ENCODE data around the gene FKBP4. TPM values are rescaled to one million over a fixed set of nuclear protein-coding genes. Genes with fewer than 3 reads are reported as not detected.

Gene FKBP4
- total and polyA plus RNA-seq, 2 donors (not counting 3 experiments of a cell fraction or from before 2014, with no cell fraction given): 31.0 to 85.6 TPM

GRCh38 chr12:2797721-2798418 lies 3.1 kb downstream of the FKBP4 start:
- Histone ChIP-seq H3K27ac (ENCODE audit: insufficient read depth, low read depth, low read length) (no peak overlapping the region), H3K4me3 (replicated peaks in 1 of 3; ENCODE audit: insufficient read depth in 1 of 3, low read depth in 1 of 3, low read length in 3 of 3) (no peak overlapping the region), H3K4me2 (ENCODE audit: insufficient read depth, low read length) (peak overlapping the region; percentile 14), H3K4me1 (ENCODE audit: control insufficient read depth, extremely low read depth, insufficient read depth, low read length) (peaks cover 23% of the 10 kb centered on the region), H2AFZ (ENCODE audit: low read depth, low read length) (no peak overlapping the region), H3K79me2 (ENCODE audit: control insufficient read depth, insufficient read depth, low read length) (peaks cover 25% of the 10 kb centered on the region), H3K9me1 (replicated peaks; ENCODE audit: control insufficient read depth, extremely low read depth, insufficient read depth, low read length) (no peaks in the 10 kb centered on the region), H3K9me3 (replicated peaks; ENCODE audit: control insufficient read depth, insufficient read depth, low read length) (no peaks in the 10 kb centered on the region), H3K36me3 (ENCODE audit: control insufficient read depth in 2 of 2, extremely low read depth in 1 of 2, insufficient read depth in 2 of 2, low read length in 2 of 2) (peaks cover 22 to 34% of the 10 kb centered on the region in 2 experiments), H4K20me1 (replicated peaks; ENCODE audit: control insufficient read depth, extremely low read depth, insufficient read depth, low read length) (no peaks in the 10 kb centered on the region), H3K27me3 (ENCODE audit: control insufficient read depth in 2 of 2, insufficient read depth in 2 of 2, low read length in 2 of 2) (peaks cover 2 to 3% of the 10 kb centered on the region in 2 experiments), H3K9ac (replicated peaks; ENCODE audit: extremely low read depth, insufficient read depth, low read length) (no peak overlapping the region)
- no TSS peak for BruUV-seq (replicated peaks)
- ChIA-PET POLR2A (no interaction called here), CTCF (interaction anchor here (0.8 to 3.0 kb wide), 5 partner anchors 10 to 244 kb away, joined by 3 to 13 read pairs (median 3); partner anchors contain the start of gene ITFG2)
- FAIRE-seq: peak; percentile 82
- peak; percentile 83 for DNase-seq (ENCODE audit: low read depth, low spot score)
- dilution Hi-C loops (cut with MboI; ENCODE audit: extremely low pct_ligation_motif_present, low sequenced_read_pairs) (no loop called here), intact Hi-C loops (cut with micrococcal nuclease) (loop anchor here (1.0 kb wide), 1 partner anchor 243 kb away; no protein-coding TSS in a partner anchor)
- no peak for TF ChIP-seq POLR2A (IDR thresholded peaks at IDR 0.05; ENCODE audit: low read depth, low read length)
- peak in 1 of 2 donors; percentile 38 for TF ChIP-seq CTCF (IDR thresholded peaks at IDR 0.05; ENCODE audit: extremely low read depth in 1 of 2, insufficient read depth in 1 of 2, low read depth in 1 of 2, low read length in 2 of 2)

GRCh38 chr12:2800046-2800570 lies 5.3 kb downstream of the FKBP4 start:
- no peaks in the 10 kb centered on the region for H4K20me1 ChIP-seq (replicated peaks; ENCODE audit: control insufficient read depth, extremely low read depth, insufficient read depth, low read length)
- no peak overlapping the region for H3K4me2 ChIP-seq (ENCODE audit: insufficient read depth, low read length)
- dilution Hi-C loops (cut with MboI; ENCODE audit: extremely low pct_ligation_motif_present, low sequenced_read_pairs): no loop called here
- H3K27me3 ChIP-seq (ENCODE audit: control insufficient read depth in 2 of 2, insufficient read depth in 2 of 2, low read length in 2 of 2): no peaks in the 10 kb centered on the region
- H3K4me1 ChIP-seq (ENCODE audit: control insufficient read depth, extremely low read depth, insufficient read depth, low read length): peaks cover 29% of the 10 kb centered on the region
- no peak overlapping the region for H3K4me3 ChIP-seq (replicated peaks in 1 of 3; ENCODE audit: insufficient read depth in 1 of 3, low read depth in 1 of 3, low read length in 3 of 3)
- intact Hi-C loops (cut with micrococcal nuclease): no loop called here
- DNase-seq (ENCODE audit: low read depth, low spot score) (no peak), FAIRE-seq (no peak)
- no peak overlapping the region for H2AFZ ChIP-seq (ENCODE audit: low read depth, low read length)
- no TSS peak for BruUV-seq (replicated peaks)
- TF ChIP-seq CTCF (IDR thresholded peaks at IDR 0.05; ENCODE audit: extremely low read depth in 1 of 2, insufficient read depth in 1 of 2, low read depth in 1 of 2, low read length in 2 of 2) (no peak), MAX (IDR thresholded peaks at IDR 0.05; ENCODE audit: insufficient read depth, insufficient read length) (no peak), JUN (IDR thresholded peaks at IDR 0.05; ENCODE audit: borderline replicate concordance, insufficient read depth, insufficient read length, low read depth) (no peak), FOS (IDR thresholded peaks at IDR 0.05; ENCODE audit: borderline replicate concordance, insufficient read depth, low read length) (no peak), GATA2 (IDR thresholded peaks at IDR 0.05; ENCODE audit: insufficient read depth, insufficient read length, low read depth, low read length) (no peak), POLR2AphosphoS5 (IDR thresholded peaks at IDR 0.05; ENCODE audit: insufficient read depth, low read depth, low read length) (no peak)
- H3K27ac ChIP-seq (ENCODE audit: insufficient read depth, low read depth, low read length): no peak overlapping the region
- CTCF ChIA-PET: interaction anchor here (3.0 kb wide), 1 partner anchor 13 kb away, joined by 13 read pairs; the partner anchor contains the start of gene ITFG2
- POLR2A ChIA-PET: no interaction called here
- H3K79me2 ChIP-seq (ENCODE audit: control insufficient read depth, insufficient read depth, low read length): peaks cover 25% of the 10 kb centered on the region
- H3K9ac ChIP-seq (replicated peaks; ENCODE audit: extremely low read depth, insufficient read depth, low read length): no peak overlapping the region
- no peaks in the 10 kb centered on the region for H3K9me3 ChIP-seq (replicated peaks; ENCODE audit: control insufficient read depth, insufficient read depth, low read length)
- H3K9me1 ChIP-seq (replicated peaks; ENCODE audit: control insufficient read depth, extremely low read depth, insufficient read depth, low read length): no peaks in the 10 kb centered on the region
- H3K36me3 ChIP-seq (ENCODE audit: control insufficient read depth in 2 of 2, extremely low read depth in 1 of 2, insufficient read depth in 2 of 2, low read length in 2 of 2): peaks cover 30 to 46% of the 10 kb centered on the region in 2 experiments
